Peyer's patch (tissue), 4 donors: Measurements from ENCODE around the gene HAUS6.

Experiments
- CTCF ChIP-seq, 6 experiments: fragments of 450-650 bp in 4 of 6; fragments of 200-600 bp in 2 of 6; sonication (generic) in 1 of 6; IDR thresholded peaks; one replicate each; pipeline ENCODE4 v1.5.1; 2017 to 2019; ENCODE audit warnings: antibody characterized with exemption in 6 of 6, mild to moderate bottlenecking in 3 of 6, moderate library complexity in 1 of 6
- POLR2A ChIP-seq, 2 donors: fragments of 450-650 bp; IDR thresholded peaks; one replicate each; pipeline ENCODE4 v1.5.1; 2017; ENCODE audit warnings: antibody characterized with exemption in 2 of 2, mild to moderate bottlenecking in 2 of 2, moderate library complexity in 2 of 2

- TF ChIP-seq CTCF (IDR thresholded peaks at IDR 0.05), result peak; percentile 48 to 79 (median 68)
- TF ChIP-seq POLR2A (IDR thresholded peaks at IDR 0.05), result no peak
Observed at GRCh38 chr9:19028835-19029451, 73.8 kb downstream of the HAUS6 start.
